GM19351 (cell line): ENCODE measurements around the gene AQP12A.

Experiments used
- ATAC-seq: cut with Tn5 transposase; IDR thresholded peaks from one replicate; pipeline ENCODE4 v1.9.1; 2021; ENCODE audit warnings: mild to moderate bottlenecking, moderate library complexity; ENCODE audit not compliant: unreplicated experiment

AQP12A gene

DNA sequence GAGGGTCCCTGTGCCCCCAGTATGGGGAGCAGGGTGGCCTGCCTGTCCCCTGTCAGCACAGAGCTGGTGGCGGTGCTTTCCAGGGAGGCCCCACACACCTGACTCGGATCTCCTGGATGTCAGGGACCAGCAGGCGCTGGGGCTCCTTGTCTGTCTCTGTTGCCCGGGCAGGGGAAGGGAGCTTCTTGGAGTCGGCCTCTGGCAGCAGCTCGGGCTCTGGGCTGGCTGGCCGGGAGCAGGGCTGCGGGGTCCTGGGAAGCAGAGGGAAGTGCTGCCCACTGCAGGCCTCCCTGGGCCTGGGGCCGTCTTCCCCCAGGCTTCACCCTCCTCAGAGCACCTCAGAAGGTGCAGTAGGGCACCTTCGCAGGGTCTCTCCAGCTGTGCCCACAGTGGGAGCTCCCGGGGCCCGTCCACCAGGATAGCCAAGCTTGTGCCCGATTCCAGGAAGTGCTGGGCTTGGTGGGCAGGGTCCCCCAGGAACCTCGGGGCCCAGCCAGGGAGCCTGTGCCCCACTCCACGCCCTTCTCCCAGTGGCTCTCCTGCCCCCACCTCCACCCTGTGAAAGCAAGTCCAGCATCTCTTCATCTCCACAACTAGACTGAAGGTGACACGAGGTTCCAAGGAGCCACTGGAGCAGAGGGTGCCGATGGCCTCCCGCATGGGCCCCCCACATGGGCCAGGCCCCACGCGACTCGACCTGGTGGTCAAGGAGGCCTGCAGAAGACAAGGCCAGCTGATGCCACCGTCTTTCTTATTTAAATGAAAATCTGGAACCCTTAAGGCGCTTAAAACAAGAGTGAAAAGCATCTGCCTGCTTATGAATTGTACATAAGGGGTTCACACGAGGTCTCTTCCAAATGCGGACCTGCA lies 28.2 kb downstream of the AQP12A start:
- ATAC-seq = no peak

GRCh38 chr2:240720686-240721595 lies 29.3 kb downstream of the AQP12A start:
- no peak for ATAC-seq

DNA sequence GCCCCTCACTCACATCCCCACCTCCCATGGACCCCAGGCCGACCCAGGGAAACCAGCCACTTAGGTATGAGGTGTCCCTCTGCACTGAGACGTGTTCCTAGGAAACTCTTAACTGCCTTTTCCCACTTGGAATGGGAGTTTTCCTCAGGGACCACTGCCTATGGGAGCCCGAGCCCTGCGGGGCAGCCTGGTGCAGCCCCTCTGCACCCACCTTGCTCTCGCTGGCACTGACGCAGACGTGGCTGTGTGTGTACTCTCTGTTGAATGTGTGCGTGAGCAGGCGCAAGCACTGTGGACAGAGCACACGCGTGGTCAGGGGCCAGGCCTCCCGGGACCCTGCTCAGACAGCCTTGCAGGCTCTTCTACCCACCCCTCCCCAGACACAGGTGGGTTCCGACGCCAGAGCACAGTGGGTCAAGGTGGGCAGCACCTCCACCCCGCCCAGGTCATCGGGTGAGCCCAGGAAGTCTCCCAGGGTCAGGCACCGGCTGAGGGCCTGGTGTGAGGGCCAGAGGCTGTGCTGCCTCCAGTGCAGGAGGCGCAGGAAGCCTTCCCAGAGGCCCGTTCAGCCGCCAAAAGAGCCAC lies 30.0 kb downstream of the AQP12A start:
- ATAC-seq = no peak

GRCh38 chr2:240722376-240722775 lies 30.7 kb downstream of the AQP12A start:
- ATAC-seq = no peak

- ATAC-seq = no peak
Observed at GRCh38 chr2:240722796-240723735, 31.4 kb downstream of the AQP12A start.

GRCh38 chr2:240723851-240724250 lies 32.2 kb downstream of the AQP12A start:
- ATAC-seq = no peak

DNA sequence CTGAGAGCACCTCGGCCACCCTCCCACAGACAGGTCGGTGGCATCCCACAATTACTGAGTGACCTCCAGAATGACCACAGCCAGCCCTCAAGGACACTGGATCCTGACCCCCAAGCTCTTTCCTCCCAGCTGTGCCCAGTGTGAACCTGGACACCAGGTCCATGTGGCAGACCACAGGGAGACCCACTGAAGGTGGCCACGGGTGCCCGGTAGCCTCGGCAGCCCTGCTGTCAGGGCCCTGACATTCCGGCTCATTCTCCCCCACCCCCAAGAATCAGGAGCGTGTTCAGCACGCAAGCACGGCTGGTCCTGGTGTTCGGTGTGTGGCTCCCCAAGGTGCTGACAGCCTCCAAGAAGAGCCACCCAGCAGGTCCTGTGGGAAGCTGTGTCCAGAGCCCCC lies 32.8 kb downstream of the AQP12A start:
- ATAC-seq = no peak

DNA sequence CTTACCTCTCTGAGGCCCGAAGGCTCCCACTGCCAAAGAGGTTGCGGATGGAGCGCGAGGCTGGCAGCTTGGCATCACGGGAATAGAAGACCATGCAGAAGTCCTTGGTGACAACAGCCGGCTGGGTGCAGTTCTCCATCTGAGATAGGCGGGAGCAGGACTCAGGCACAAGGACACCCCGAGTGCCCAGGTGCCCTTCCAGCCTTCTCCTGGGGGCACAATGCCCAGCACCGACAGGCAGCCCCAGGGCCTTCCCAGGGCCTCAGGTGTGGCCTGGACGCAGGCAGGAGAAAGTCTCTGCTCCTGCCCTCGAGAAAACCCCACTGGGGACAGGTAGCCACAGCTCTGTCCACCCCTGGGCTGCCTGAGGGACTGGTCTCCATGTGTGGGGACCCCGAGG lies 33.6 kb downstream of the AQP12A start:
- no peak for ATAC-seq

- no peak for ATAC-seq
Observed at GRCh38 chr2:240725671-240726070, 34.0 kb downstream of the AQP12A start.

DNA sequence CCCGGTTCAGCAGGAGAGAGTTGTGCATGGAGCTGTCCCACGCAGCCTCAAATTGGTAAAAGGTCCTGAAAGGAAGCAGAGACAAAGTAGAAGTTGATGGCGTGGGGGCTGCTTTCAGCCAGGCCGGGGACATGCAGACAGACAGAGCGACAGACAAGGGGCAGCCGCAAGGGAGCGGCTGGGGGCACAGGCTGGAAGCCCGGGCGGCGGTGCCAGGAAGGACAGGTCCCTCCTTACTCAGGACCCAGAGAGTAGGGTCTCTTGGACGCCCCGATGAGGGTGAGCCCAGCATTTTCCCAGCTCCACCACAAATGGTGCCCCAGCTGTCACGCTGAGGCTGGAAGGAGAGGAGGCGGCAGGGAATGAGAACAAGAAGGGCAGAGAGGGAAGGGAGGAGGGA lies 35.2 kb downstream of the AQP12A start:
- no peak for ATAC-seq

DNA sequence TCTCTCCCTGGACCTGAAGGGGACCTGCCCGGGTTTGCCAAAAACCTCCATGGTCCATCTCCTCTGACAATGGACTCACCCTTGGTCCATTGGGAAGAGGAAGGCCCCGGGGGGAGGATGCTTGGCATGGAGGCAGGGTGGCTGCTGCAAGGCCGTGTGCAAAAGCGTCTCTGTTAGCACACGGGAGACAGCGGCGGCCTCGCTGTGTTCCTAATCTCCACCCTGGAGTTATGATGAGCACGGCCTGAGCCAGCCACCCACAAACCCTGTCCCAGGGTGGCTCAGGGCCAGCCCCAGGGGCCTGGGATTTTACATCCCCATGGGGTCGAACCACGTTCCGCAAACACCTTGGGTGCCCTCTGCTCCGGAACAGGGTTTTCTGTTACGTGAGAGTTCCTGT lies 35.8 kb downstream of the AQP12A start:
- no peak for ATAC-seq

- no peak for ATAC-seq
Observed at GRCh38 chr2:240727913-240728312, 36.2 kb downstream of the AQP12A start.

DNA sequence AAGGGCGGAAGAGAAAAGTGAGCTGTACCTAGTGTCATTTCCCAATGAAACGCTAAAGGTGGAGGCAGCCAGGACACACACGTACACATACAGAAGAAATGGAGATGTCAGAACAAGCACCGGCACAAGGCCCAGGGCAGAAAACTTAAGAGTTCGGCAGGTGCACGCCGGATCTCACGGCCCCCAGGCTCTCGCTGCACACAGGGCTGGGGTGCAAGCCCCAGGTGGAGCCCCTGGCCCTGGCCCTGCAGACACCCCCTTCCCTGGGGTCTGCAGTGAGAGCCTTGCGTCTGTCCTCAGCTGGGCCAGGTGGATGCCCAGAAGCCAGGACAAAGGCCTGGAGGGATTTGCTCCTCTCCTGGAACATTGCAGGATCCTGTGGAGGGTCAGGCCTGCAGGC lies 36.7 kb downstream of the AQP12A start:
- no peak for ATAC-seq

GRCh38 chr2:240728827-240729226 lies 37.2 kb downstream of the AQP12A start:
- ATAC-seq = no peak

- no peak for ATAC-seq
Observed at GRCh38 chr2:240730501-240731177, 39.0 kb downstream of the AQP12A start.

DNA sequence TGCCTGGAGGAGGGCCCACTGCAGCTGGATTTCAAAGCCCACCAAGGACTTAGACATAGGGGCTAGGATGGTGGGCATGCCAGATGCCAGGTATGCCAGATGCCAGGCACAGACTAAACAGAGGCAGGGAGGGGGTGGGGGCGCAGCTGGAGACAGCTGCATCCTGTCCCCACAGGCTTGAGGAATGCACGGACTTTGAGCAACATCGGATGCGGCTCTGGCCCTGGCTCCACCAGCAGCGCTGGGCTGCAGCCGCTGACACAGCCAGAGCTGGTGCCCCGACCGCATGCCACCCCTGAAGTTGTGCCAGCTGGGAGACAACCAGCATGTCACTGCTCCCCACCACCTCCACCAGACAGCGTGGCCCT lies 39.5 kb downstream of the AQP12A start:
- ATAC-seq = no peak

- no peak for ATAC-seq
Observed at GRCh38 chr2:240732184-240732583, 40.5 kb downstream of the AQP12A start.

DNA sequence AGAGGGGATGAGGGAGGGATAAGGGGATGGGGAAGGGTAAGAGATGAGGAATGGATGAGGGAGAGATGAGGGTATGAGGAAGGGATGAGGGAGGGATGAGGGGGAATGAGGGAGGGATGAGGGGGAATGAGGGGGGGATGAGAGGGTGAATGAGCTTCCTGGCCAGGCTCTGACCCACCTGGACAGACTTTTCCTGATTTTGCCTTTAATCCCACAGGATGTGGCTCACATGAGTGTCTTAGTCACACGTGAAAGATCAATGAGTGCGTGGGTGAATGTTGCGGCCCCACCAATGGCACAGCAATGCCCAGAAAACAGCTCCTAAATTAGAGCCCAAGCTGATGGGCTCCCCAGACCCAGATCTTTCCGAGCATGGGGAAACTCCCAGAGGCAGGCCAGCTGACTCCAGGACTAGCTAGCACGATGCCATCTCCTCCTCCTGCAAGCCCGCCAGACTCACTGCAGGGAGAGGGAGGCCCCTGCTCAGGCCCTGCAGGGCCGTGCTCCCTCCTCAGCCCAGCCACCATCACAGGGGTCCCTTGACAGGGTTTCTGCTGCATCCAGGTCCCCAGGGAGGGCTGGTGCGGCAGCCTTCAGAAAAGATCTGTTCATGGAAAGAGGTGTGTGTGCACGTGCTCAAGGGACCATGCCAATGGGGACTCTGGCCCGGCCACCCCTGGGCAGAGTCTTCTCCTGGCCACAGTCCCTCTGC lies 41.4 kb downstream of the AQP12A start:
- no peak for ATAC-seq

GRCh38 chr2:240733803-240734495 lies 42.3 kb downstream of the AQP12A start:
- ATAC-seq = no peak
